ENCODE data around the gene CALR. TPM values are rescaled to one million over a fixed set of nuclear protein-coding genes. Genes with fewer than 3 reads are reported as not detected.
"Not testable (repeated sequence)": the region's sequence is repeated elsewhere in the genome, so short reads cannot be mapped to it uniquely, and the experiment has no call there.

Gene CALR
- total and polyA plus RNA-seq, 7 donors: 70.3 to 717 (median 187) TPM

GRCh38 chr19:12956446-12957388 lies 18.3 kb downstream of the CALR start, which contains the start of gene GADD45GIP1:
Gene GADD45GIP1 (minus strand): TSS chr19:12957223. CDS start chr19:12957212, 11 bp downstream.
- peak within 1 kb of the TSS; percentile 73 to 96 (median 91) for H3K4me3 ChIP-seq
- H3K4me1 ChIP-seq: peaks cover 0 to 43% (median 29%) of the 10 kb centered on the region in 4 donors
- intact Hi-C loops (cut with DNase I): no loop called here
- WGBS, 2 donors: 2 to 4% methylated on average over 84 of the region's 84 CpGs
- DNase-seq: peak; percentile 88
- TF ChIP-seq EP300 (IDR thresholded peaks at IDR 0.05): no peak
- peak; percentile 32 to 86 (median 72) for TF ChIP-seq POLR2AphosphoS5 (IDR thresholded peaks at IDR 0.05)
- TF ChIP-seq POLR2A (IDR thresholded peaks at IDR 0.05): peak in 1 of 2 donors; percentile 45
- peaks cover 9 to 31% (median 19%) of the 10 kb centered on the region in 4 donors for H3K36me3 ChIP-seq
- peak within 1 kb of the TSS; percentile 91 to 94 (median 92) for H3K27ac ChIP-seq
- H3K9me3 ChIP-seq: no peaks in the 10 kb centered on the region
- no peaks in the 10 kb centered on the region for H3K27me3 ChIP-seq

GRCh38 chr19:12957389-12957952 lies 19.1 kb downstream of the CALR start:
- H3K36me3 ChIP-seq: peaks cover 3 to 23% (median 15%) of the 10 kb centered on the region in 4 donors
- H3K27me3 ChIP-seq; H3K9me3 ChIP-seq; DNase-seq; intact Hi-C loops (cut with DNase I): not testable (repeated sequence)
- 15 to 24% methylated on average over 31 of the region's 31 CpGs for WGBS, 2 donors
- peak overlapping the region; percentile 91 to 94 (median 92) for H3K27ac ChIP-seq
- H3K4me3 ChIP-seq: peak overlapping the region; percentile 73 to 96 (median 91)
- peaks cover 0 to 41% (median 28%) of the 10 kb centered on the region in 4 donors for H3K4me1 ChIP-seq

GRCh38 chr19:12959481-12959880 lies 21.1 kb downstream of the CALR start:
- no peak for DNase-seq
- intact Hi-C loops (cut with DNase I): no loop called here
- H3K9me3 ChIP-seq: no peaks in the 10 kb centered on the region
- H3K27ac ChIP-seq: no peak overlapping the region
- 58 to 69% methylated on average over 6 of the region's 6 CpGs for WGBS, 2 donors
- H3K27me3 ChIP-seq: no peaks in the 10 kb centered on the region
- peaks cover 0 to 3% (median under 1%) of the 10 kb centered on the region in 4 donors for H3K36me3 ChIP-seq
- H3K4me3 ChIP-seq: no peak overlapping the region
- peaks cover 0 to 24% (median 19%) of the 10 kb centered on the region in 4 donors for H3K4me1 ChIP-seq
- no peak for TF ChIP-seq EP300 (IDR thresholded peaks at IDR 0.05)
- TF ChIP-seq POLR2A (IDR thresholded peaks at IDR 0.05): no peak
- no peak for TF ChIP-seq CTCF (IDR thresholded peaks at IDR 0.05)
- TF ChIP-seq POLR2AphosphoS5 (IDR thresholded peaks at IDR 0.05): no peak

- Histone ChIP-seq H3K27me3 (no peaks in the 10 kb centered on the region), H3K27ac (peak overlapping the region; percentile 69 to 82 (median 73)), H3K36me3 (no peaks in the 10 kb centered on the region), H3K4me1 (peaks cover 0 to 17% (median 11%) of the 10 kb centered on the region in 4 donors), H3K4me3 (peak overlapping the region; percentile 32 to 56 (median 47)), H3K9me3 (no peaks in the 10 kb centered on the region)
- TF ChIP-seq POLR2A (IDR thresholded peaks at IDR 0.05) (no peak), CTCF (IDR thresholded peaks at IDR 0.05) (peak; percentile 89 to 96 (median 96)), EP300 (IDR thresholded peaks at IDR 0.05) (no peak), POLR2AphosphoS5 (IDR thresholded peaks at IDR 0.05) (peak in 1 of 4 donors; percentile 32)
- WGBS, 2 donors: 0% methylated on average over 34 of the region's 34 CpGs
- intact Hi-C loops (cut with DNase I): loop anchor here (1.0 kb wide), 1 partner anchor 80 kb away; no protein-coding TSS in a partner anchor
- peak; percentile 88 for DNase-seq
Measured at GRCh38 chr19:12965017-12965811, 26.8 kb downstream of the CALR start.

GRCh38 chr19:12965812-12966135 lies 27.4 kb downstream of the CALR start:
- H3K4me3 ChIP-seq: peak overlapping the region in 3 of 4 donors; percentile 40 to 56 (median 54)
- H3K36me3 ChIP-seq: no peaks in the 10 kb centered on the region
- H3K4me1 ChIP-seq: peaks cover 0 to 20% (median 12%) of the 10 kb centered on the region in 4 donors
- DNase-seq: no peak
- 24 to 50% methylated on average over 8 of the region's 8 CpGs for WGBS, 2 donors
- H3K27me3 ChIP-seq: no peaks in the 10 kb centered on the region
- H3K9me3 ChIP-seq: no peaks in the 10 kb centered on the region
- H3K27ac ChIP-seq: peak overlapping the region; percentile 69 to 82 (median 73)
- intact Hi-C loops (cut with DNase I): loop anchor here (1.0 kb wide), 1 partner anchor 80 kb away; no protein-coding TSS in a partner anchor
- no peak for TF ChIP-seq POLR2AphosphoS5 (IDR thresholded peaks at IDR 0.05)
- no peak for TF ChIP-seq POLR2A (IDR thresholded peaks at IDR 0.05)
- TF ChIP-seq EP300 (IDR thresholded peaks at IDR 0.05): no peak
- no peak for TF ChIP-seq CTCF (IDR thresholded peaks at IDR 0.05)
